Lower leg skin (tissue), 4 donors: Measurements from ENCODE around the gene FARP1. TPM values are rescaled to one million over a fixed set of nuclear protein-coding genes. Genes with fewer than 3 reads are reported as not detected.

Experiments
- DNase-seq, 2 donors: peaks; one replicate each; pipeline ENCODE4 v3.0.0-alpha.2; 2019; ENCODE audit warnings: low spot score in 2 of 2
- H3K4me3 ChIP-seq: fragments of 200-600 bp; sonication (generic); 2 replicates; pipeline ENCODE4 v1.5.1; 2017; ENCODE audit warnings: mild to moderate bottlenecking, low read depth; ENCODE audit not compliant: poor library complexity, severe bottlenecking
- POLR2A ChIP-seq, 2 donors: fragments of 450-650 bp; IDR thresholded peaks; one replicate each; pipeline ENCODE4 v1.6.1; 2016 to 2017; ENCODE audit warnings: antibody characterized with exemption in 2 of 2, mild to moderate bottlenecking in 1 of 2, moderate library complexity in 1 of 2
- WGBS, 2 donors: methylation state at CpG; one replicate each; pipeline ENCODE4 v1.1.5; 2018; 5-methylcytosine and 5-hydroxymethylcytosine counted together
- intact Hi-C: fragments of 100-400 bp; cut with DNase I; formaldehyde crosslinking; loops from one replicate; pipeline ENCODE4 v1.15.0; 2023; ENCODE audit warnings: low total_unique reads
- total RNA-seq, 4 donors: library from RNA; depleted of rRNA; stranded (reverse); fragments of >200 nt; gene quantifications; one replicate each; pipeline ENCODE4 v1.1.0, GENCODE V29; 2016
- TF ChIP-seq, protein P1 (sequence below), 3 donors: fragments of 450-650 bp; IDR thresholded peaks; one replicate each; pipeline ENCODE4 v1.5.1; 2016; ENCODE audit warnings: antibody characterized with exemption in 3 of 3, mild to moderate bottlenecking in 3 of 3, moderate library complexity in 2 of 3

Gene FARP1
- total RNA-seq, 4 donors from 2014 or later, result 4.9 to 26.2 (median 13.3) TPM

DNA sequence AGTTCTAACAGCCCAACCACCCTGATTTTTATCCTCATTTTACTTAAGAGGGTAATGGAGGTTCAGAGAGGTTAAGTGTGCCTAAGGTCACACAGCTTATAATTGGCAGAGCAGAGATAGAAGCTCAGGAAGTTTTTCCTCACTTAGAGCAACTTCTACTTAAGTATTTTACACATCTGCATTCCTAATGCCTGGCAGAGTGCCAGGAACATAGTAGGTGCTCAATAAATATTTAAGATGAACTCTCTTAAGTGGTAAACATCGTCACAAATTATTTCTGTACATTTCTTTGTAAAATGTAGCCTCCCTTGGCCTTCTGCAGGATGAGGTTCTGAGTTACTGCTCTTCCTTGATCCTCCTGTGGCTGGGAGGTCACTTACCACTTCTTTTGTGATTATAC is 14.7 kb downstream of the FARP1 start:
- intact Hi-C loops, result no loop called here
- DNase-seq, result no peak
- H3K4me3 ChIP-seq, result no peak overlapping the region
- 86 to 91% methylated on average over 1 of the region's 1 CpG for WGBS, 2 donors
- TF ChIP-seq POLR2A (IDR thresholded peaks at IDR 0.05), result no peak
- TF ChIP-seq, protein P1, sequence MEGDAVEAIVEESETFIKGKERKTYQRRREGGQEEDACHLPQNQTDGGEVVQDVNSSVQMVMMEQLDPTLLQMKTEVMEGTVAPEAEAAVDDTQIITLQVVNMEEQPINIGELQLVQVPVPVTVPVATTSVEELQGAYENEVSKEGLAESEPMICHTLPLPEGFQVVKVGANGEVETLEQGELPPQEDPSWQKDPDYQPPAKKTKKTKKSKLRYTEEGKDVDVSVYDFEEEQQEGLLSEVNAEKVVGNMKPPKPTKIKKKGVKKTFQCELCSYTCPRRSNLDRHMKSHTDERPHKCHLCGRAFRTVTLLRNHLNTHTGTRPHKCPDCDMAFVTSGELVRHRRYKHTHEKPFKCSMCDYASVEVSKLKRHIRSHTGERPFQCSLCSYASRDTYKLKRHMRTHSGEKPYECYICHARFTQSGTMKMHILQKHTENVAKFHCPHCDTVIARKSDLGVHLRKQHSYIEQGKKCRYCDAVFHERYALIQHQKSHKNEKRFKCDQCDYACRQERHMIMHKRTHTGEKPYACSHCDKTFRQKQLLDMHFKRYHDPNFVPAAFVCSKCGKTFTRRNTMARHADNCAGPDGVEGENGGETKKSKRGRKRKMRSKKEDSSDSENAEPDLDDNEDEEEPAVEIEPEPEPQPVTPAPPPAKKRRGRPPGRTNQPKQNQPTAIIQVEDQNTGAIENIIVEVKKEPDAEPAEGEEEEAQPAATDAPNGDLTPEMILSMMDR (IDR thresholded peaks at IDR 0.05), result no peak

GRCh38 chr13:98158172-98158899 is 15.4 kb downstream of the FARP1 start:
- no peak for TF ChIP-seq POLR2A (IDR thresholded peaks at IDR 0.05)
- TF ChIP-seq, protein P1 (IDR thresholded peaks at IDR 0.05), result no peak
- no peak for DNase-seq
- 89% methylated on average over 5 of the region's 5 CpGs for WGBS, 2 donors
- H3K4me3 ChIP-seq, result no peak overlapping the region
- intact Hi-C loops, result no loop called here

DNA sequence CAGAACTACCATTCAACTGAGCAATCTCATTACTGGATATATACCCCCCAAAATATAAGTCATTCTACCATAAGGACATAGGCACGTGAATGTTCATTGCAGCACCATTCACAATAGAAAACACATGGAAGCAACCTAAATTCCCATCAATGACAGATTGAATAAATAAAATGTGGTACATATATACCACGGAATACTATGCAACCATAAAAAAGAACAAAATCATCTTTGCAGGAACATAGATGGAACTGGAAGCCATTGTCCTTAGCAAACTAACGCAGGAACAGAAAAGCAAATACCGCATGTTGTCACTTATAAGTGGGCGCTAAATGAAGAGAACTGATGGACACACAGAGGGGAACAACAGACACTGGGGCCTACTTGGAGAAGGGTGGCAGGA is 20.0 kb downstream of the FARP1 start:
- WGBS, 2 donors, result 95 to 99% methylated on average over 5 of the region's 5 CpGs
- DNase-seq, result no peak
- H3K4me3 ChIP-seq, result no peak overlapping the region
- intact Hi-C loops, result no loop called here
- TF ChIP-seq, protein P1 (IDR thresholded peaks at IDR 0.05), result no peak
- TF ChIP-seq POLR2A (IDR thresholded peaks at IDR 0.05), result no peak

GRCh38 chr13:98169331-98169730 is 26.4 kb downstream of the FARP1 start:
- intact Hi-C loops, result no loop called here
- TF ChIP-seq, protein P1 (IDR thresholded peaks at IDR 0.05), result no peak
- TF ChIP-seq POLR2A (IDR thresholded peaks at IDR 0.05), result no peak
- DNase-seq, result no peak
- 72 to 86% methylated on average over 3 of the region's 3 CpGs for WGBS, 2 donors
- no peak overlapping the region for H3K4me3 ChIP-seq

- no peak for TF ChIP-seq POLR2A (IDR thresholded peaks at IDR 0.05)
- TF ChIP-seq, protein P1 (IDR thresholded peaks at IDR 0.05), result no peak
- DNase-seq, result peak; percentile 34 to 87
- WGBS, 2 donors, result 21 to 25% methylated on average over 14 of the region's 14 CpGs
- intact Hi-C loops, result no loop called here
- no peak overlapping the region for H3K4me3 ChIP-seq
These were observed 29.2 kb downstream of the FARP1 start for GRCh38 chr13:98171900-98172589.
